Thyroid gland (tissue), 4 donors: ENCODE data around the gene MAP7.

Experiments used
- POLR2A ChIP-seq, 2 donors: fragments of 450-650 bp; IDR thresholded peaks; one replicate each; pipeline ENCODE4 v1.6.1; 2017; ENCODE audit warnings: antibody characterized with exemption in 2 of 2, mild to moderate bottlenecking in 2 of 2, moderate library complexity in 1 of 2
- TF ChIP-seq, protein P1 (sequence below), 6 experiments: fragments of 200-600 bp in 3 of 6; fragments of 450-650 bp in 3 of 6; sonication (generic) in 3 of 6; IDR thresholded peaks; one replicate each; pipeline ENCODE4 v1.5.1; 2016 to 2019; ENCODE audit warnings: antibody characterized with exemption in 6 of 6, mild to moderate bottlenecking in 2 of 6, inconsistent platforms in 1 of 6, moderate library complexity in 1 of 6

DNA sequence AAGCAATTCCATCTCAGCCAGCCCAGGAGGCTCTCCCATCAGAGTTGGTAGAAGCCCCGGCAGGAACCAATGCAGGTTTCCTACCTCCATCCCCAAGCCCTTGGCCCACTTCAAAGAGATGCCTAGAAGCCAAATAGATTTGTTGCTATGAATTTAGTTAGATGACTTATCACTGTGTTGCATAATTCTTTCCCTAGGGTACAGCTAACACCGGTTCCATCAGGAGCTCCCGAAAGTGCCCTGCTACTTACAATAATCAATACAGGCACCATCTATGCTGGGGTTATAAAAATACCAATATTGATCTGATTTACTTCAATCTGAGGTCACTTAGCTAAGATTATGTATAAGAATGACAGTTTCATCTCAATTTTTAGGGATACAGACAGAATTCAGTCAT lies 113.0 kb downstream of the MAP7 start:
- TF ChIP-seq POLR2A (IDR thresholded peaks at IDR 0.05): no peak
- TF ChIP-seq, protein P1, sequence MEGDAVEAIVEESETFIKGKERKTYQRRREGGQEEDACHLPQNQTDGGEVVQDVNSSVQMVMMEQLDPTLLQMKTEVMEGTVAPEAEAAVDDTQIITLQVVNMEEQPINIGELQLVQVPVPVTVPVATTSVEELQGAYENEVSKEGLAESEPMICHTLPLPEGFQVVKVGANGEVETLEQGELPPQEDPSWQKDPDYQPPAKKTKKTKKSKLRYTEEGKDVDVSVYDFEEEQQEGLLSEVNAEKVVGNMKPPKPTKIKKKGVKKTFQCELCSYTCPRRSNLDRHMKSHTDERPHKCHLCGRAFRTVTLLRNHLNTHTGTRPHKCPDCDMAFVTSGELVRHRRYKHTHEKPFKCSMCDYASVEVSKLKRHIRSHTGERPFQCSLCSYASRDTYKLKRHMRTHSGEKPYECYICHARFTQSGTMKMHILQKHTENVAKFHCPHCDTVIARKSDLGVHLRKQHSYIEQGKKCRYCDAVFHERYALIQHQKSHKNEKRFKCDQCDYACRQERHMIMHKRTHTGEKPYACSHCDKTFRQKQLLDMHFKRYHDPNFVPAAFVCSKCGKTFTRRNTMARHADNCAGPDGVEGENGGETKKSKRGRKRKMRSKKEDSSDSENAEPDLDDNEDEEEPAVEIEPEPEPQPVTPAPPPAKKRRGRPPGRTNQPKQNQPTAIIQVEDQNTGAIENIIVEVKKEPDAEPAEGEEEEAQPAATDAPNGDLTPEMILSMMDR (IDR thresholded peaks at IDR 0.05): no peak
